NT2/D1 (cell line): ENCODE results near the gene PFDN4.

Source experiments
- DNase-seq: peaks from one replicate; pipeline ENCODE4 v3.0.0-alpha.2; 2011; ENCODE audit warnings: low read depth, low spot score
- H3K27me3 ChIP-seq: 2 replicates; pipeline ENCODE4 v1.6.0; 2011; ENCODE audit warnings: mild to moderate bottlenecking; ENCODE audit not compliant: insufficient read length, insufficient read depth
- H3K36me3 ChIP-seq: 2 replicates; pipeline ENCODE4 v1.6.1; 2011; ENCODE audit warnings: mild to moderate bottlenecking, low read length, mixed read lengths; ENCODE audit not compliant: insufficient read depth, insufficient read length
- H3K4me1 ChIP-seq: 2 replicates; pipeline ENCODE4 v1.5.1; 2011; ENCODE audit not compliant: insufficient read depth, insufficient read length
- H3K4me3 ChIP-seq: 2 replicates; pipeline ENCODE4 v1.5.1; 2011; ENCODE audit warnings: low read depth; ENCODE audit not compliant: insufficient read length
- H3K9ac ChIP-seq: 2 replicates; pipeline ENCODE4 v1.6.0; 2011; ENCODE audit warnings: low read depth; ENCODE audit not compliant: insufficient read length
- H3K9me3 ChIP-seq: 2 replicates; pipeline ENCODE4 v1.5.1; 2011; ENCODE audit warnings: mild to moderate bottlenecking, low read length; ENCODE audit not compliant: insufficient read depth
- SUZ12 ChIP-seq: IDR thresholded peaks from 2 replicates; pipeline ENCODE4 v1.6.1; 2011; ENCODE audit not compliant: insufficient read length, insufficient read depth; ENCODE audit errors: extremely low read depth
- YY1 ChIP-seq: IDR thresholded peaks from 2 replicates; pipeline ENCODE4 v1.6.1; 2011; ENCODE audit not compliant: insufficient read length, insufficient read depth
- ZNF274 ChIP-seq: IDR thresholded peaks from 2 replicates; pipeline ENCODE4 v1.6.1; 2011; ENCODE audit warnings: mild to moderate bottlenecking, low read depth, low read length

PFDN4 gene

DNA sequence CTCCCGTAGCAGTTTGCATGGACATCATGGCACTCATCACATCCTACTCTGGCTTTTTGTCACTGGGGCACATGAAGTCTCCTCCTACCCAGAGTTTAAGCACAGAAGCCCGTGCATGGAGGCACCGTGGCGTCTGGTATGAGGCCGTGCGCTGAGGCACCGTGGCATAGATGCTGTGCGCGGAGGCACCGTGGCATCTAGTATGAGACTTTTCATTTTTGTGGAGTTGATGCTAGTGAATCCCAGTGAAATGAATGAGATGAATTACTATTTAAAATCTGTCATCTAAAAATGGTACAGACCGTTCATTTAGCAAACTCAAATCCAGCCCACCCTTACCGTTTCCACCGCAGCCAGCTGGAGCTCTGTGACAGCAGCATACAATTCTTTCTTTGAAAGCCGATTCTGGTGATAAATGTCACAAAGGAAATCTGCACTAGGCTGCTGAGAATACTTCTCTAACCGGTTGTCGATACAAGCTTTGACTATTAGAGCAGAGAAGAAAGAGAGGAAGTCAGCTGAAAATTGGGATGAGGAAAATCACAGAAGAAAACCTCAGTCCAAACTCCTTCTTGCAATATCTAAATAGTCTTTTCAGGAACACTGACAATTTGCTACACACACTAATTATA lies 45.4 kb upstream of the PFDN4 start:
- Histone ChIP-seq H3K9ac (no peak overlapping the region), H3K27me3 (no peaks in the 10 kb centered on the region), H3K4me1 (no peaks in the 10 kb centered on the region), H3K36me3 (no peaks in the 10 kb centered on the region), H3K9me3 (no peaks in the 10 kb centered on the region), H3K4me3 (no peak overlapping the region)
- TF ChIP-seq ZNF274: no peak
- TF ChIP-seq SUZ12: no peak
- no peak for TF ChIP-seq YY1
- DNase-seq: no peak

DNA sequence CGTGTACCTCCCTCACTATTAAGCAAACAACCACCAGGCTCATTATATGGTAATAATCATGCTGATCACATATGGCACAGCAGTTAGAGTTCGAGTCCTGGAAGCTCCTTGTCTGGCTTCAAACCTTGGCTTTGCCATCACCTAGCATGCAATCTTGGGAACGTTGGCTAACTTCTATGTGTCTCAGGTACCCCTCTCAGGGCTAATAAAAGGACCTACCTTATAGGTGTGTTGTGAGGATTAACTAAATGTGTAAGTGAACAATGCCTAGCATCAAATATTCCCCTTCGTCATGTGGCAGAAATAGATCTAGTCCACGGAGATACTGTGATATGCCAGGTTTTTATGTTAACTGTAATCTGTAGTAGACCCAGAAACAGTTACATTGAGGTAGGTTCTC lies 44.5 kb upstream of the PFDN4 start:
- TF ChIP-seq SUZ12 (no peak), YY1 (no peak), ZNF274 (no peak)
- H3K9ac ChIP-seq: no peak overlapping the region
- H3K9me3 ChIP-seq: no peaks in the 10 kb centered on the region
- no peaks in the 10 kb centered on the region for H3K36me3 ChIP-seq
- H3K4me1 ChIP-seq: no peaks in the 10 kb centered on the region
- no peak for DNase-seq
- H3K4me3 ChIP-seq: no peak overlapping the region
- peaks cover 3% of the 10 kb centered on the region for H3K27me3 ChIP-seq

DNA sequence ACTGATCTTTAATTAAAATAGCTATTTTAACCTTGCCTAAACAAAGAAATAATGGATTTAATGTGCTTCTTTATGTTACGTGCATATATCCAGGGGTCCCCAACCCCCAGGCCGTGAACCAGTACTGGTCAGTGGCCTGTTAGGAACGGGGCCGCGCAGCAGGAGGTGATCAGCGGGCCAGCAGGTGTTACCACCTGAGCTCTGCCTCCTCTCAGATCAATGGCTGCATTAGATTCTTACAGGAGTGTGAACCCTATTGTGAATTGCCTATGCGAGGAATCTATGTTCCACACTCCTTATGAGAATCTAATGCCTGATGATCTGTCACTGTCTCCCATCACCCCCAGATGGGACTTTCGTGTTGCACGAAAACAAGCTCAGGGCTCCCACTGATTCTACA lies 42.9 kb upstream of the PFDN4 start:
- Histone ChIP-seq H3K9me3 (no peaks in the 10 kb centered on the region), H3K27me3 (peaks cover 13% of the 10 kb centered on the region), H3K36me3 (no peaks in the 10 kb centered on the region), H3K9ac (no peak overlapping the region), H3K4me3 (no peak overlapping the region), H3K4me1 (no peaks in the 10 kb centered on the region)
- TF ChIP-seq YY1: no peak
- no peak for TF ChIP-seq ZNF274
- TF ChIP-seq SUZ12: no peak
- no peak for DNase-seq

DNA sequence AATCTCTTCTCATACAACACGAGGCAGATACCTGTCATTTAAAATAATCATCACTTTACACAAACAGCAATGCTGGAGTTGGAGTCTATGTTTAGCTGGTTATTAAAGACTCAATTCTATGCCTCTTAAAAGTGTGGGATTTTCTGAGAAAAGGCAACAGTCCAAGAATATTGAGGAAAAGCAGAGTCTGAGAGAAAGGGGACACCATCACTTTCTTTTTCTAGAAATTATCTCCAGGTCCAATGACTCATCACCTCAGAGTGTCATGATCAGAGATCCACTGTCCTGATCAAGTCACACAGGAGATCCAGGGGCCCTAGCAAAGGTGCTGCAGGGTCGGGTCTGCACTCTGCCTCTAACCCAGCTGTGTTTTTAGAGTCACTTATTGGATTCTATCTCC lies 42.1 kb upstream of the PFDN4 start:
- Histone ChIP-seq H3K4me1 (no peaks in the 10 kb centered on the region), H3K4me3 (no peak overlapping the region), H3K36me3 (no peaks in the 10 kb centered on the region), H3K27me3 (peaks cover 21% of the 10 kb centered on the region), H3K9me3 (no peaks in the 10 kb centered on the region), H3K9ac (no peak overlapping the region)
- TF ChIP-seq ZNF274 (no peak), SUZ12 (no peak), YY1 (no peak)
- no peak for DNase-seq

DNA sequence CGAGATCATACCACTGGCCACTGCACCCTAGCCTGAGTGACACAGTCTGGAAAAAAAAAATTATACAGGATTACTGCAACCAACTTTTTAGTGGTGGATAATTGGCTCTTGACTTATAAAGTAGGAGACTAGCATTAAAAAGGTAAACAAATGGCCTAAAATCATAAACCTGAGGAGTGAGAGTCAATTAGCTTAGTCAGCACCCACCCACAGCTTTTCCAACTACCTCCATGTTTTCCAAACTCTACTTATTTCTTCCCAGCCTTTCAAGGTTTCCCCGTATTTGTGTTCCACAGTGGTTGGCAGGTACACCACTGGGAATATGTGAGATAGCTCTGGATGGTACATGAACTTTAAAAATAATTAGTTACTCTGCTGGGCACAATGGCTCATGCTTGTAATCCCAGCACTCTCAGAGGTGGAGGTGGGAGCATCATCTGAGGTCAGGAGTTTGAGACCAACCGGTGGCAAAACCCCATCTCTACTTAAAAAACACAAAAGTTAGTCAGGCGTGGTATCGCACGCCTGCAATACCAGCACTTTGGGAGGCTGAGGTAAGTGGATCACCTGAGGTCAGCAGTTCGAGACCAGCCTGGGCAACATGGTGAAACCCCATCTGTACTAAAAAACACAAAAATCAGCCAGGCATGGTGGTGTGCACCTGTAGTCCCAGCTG lies 40.8 kb upstream of the PFDN4 start:
- no peak overlapping the region for H3K4me3 ChIP-seq
- no peaks in the 10 kb centered on the region for H3K9me3 ChIP-seq
- H3K27me3 ChIP-seq: peaks cover 34% of the 10 kb centered on the region
- no peak for DNase-seq
- no peaks in the 10 kb centered on the region for H3K36me3 ChIP-seq
- H3K4me1 ChIP-seq: no peaks in the 10 kb centered on the region
- H3K9ac ChIP-seq: no peak overlapping the region
- no peak for TF ChIP-seq YY1
- TF ChIP-seq SUZ12: no peak
- TF ChIP-seq ZNF274: no peak

DNA sequence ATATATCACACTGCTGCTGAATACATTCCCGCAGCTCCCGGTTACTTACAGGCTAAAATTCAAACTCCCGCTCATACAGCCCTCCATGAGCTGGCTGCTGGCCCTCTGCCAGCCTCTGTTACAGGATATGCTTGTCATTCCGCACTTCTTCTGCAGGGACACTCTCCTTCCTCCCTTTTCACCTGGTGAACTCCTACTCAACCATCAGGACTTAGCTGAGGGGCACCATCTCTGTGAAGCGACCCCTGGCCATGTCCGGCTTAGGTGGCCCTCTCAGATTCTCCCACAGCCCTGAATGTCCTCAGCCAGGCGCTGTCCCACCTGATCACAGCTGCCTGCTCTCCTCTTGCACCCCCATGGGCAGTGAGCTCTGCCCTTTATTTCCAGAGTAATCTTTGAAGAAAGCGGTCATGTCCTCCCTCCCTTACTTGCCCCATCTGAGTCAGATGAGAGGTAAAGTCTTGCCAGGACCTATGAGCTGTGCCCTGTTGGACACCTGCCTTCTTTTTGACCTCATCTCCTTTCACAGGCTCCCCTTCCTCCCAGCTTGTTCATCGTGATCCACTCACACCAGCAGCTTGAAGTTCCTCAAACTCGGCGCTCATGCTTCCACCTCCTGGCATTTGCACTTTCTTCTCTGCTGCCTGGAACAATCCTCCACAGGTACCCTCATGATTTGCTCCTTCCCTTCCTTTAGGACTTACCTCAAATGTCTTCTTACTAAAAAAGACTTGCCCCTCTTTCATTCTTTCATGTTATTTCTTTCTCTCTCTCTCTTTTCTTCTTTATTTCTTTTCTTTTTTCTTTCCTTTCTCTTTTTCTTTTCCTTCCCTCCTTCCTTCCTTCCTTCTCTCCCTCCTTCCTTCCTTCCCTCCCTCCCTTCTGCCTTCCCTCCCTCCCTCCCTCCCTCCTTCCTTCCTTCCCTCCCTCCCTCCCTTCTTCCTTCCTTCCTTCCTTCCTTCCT lies 39.7 kb upstream of the PFDN4 start:
- no peak for TF ChIP-seq SUZ12
- no peak for TF ChIP-seq YY1
- TF ChIP-seq ZNF274: no peak
- H3K9ac ChIP-seq: no peak overlapping the region
- H3K36me3 ChIP-seq: no peaks in the 10 kb centered on the region
- peaks cover 45% of the 10 kb centered on the region for H3K27me3 ChIP-seq
- no peak overlapping the region for H3K4me3 ChIP-seq
- H3K4me1 ChIP-seq: no peaks in the 10 kb centered on the region
- DNase-seq: no peak
- no peaks in the 10 kb centered on the region for H3K9me3 ChIP-seq
